NCI-H2029 treated with DMSO at 0.1 percent for 48 hours (cell line): Measurements from ENCODE around the gene ZNF770.

Source experiments
- DNase-seq: peaks from one replicate; lab custom pipeline; 2025; lab: John Stamatoyannopoulos, UW

The ZNF770 gene, protein sequence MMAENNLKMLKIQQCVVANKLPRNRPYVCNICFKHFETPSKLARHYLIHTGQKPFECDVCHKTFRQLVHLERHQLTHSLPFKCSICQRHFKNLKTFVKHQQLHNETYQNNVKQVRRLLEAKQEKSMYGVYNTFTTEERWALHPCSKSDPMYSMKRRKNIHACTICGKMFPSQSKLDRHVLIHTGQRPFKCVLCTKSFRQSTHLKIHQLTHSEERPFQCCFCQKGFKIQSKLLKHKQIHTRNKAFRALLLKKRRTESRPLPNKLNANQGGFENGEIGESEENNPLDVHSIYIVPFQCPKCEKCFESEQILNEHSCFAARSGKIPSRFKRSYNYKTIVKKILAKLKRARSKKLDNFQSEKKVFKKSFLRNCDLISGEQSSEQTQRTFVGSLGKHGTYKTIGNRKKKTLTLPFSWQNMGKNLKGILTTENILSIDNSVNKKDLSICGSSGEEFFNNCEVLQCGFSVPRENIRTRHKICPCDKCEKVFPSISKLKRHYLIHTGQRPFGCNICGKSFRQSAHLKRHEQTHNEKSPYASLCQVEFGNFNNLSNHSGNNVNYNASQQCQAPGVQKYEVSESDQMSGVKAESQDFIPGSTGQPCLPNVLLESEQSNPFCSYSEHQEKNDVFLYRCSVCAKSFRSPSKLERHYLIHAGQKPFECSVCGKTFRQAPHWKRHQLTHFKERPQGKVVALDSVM

DNA sequence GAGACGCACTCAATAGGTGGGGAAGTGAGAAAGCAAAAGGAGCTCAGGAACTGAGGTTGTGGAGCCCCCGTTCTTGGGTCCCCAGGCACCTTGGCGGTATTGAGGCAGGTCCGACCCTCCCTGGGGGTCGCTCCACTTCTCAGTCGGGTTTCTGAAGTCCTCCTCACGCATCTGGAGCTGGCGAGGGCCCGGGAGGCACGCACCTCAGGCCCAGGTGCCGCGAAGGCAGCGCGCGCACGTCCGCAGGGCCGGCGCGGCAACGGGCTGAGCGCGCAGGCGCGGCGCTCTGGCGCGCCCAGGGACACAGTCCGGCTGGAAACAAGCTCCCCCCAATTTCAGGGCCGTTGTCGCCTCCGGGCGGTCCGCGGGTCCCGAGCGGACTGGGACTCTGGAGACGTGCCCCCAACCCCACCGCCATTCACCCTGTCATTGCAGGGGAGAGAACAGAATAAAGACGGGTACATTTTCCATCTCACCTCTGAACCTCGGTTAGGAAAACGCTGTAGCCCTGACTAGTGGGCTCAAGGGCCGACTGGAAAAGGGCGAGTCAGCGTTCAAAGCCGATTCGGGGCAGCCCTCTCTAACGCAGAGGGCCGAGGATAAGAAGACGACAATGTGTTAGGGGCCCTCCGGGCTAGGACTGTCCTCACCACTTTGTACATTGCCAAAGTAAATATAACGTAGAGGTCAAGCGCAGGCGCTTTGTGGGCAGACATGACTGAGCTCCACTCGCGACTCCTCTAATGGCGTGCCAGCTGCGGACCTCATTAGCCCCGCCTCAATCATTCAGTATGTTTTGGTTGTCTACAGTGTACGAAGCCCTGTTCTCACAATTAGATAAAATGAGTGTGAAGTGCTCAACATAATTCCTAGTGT is at the start of gene ZNF770:
TSS of gene ZNF770 (minus strand) at position 261 of the 876 bp plus-strand sequence. CDS start 4,853 bp downstream, outside the sequence.
- DNase-seq: peak; percentile 10

- DNase-seq: no peak
These were observed 40.3 kb upstream of the ZNF770 start for GRCh38 chr15:35028235-35028984.

GRCh38 chr15:35023804-35024203 is 35.7 kb upstream of the ZNF770 start:
- DNase-seq: no peak

DNA sequence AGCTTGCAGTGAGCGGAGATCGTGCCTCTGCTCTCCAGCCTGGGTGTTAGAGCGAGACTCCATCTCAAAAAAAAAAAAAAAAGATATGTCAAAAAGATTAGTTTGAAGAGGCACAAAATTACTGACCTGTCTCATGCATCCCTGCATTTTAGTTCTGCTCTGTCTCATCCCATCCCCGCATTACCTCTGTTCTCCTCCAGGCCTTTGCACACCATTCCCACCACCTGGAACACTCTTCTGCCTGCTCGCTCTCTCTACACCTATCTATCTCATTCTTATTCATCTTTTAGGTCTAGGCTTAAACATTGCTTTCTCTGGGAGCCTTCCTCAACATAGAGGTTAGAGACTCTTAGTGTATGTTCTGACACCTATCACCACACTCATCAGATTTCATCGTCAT is 32.9 kb upstream of the ZNF770 start:
- DNase-seq: no peak

GRCh38 chr15:35019404-35020327 is 31.6 kb upstream of the ZNF770 start:
- no peak for DNase-seq

DNA sequence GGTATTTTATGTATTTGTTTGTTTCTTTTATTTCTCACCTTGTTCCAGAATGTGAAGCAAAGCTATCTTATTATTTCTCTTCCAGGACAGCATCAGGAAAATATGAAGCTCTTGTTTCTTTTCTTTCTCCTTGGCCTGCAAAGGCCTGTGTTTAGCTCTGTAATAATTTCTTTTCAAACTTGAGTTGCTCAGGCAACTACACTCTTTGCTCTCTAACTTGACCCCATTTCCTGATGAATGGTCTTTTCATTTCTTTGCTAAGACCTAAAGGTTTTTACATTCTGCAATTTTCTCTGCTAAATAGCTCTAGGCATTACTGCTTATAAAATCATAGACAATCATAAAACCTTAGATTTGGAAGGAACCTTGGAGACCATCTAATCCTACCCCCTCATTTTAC is 26.2 kb upstream of the ZNF770 start:
- no peak for DNase-seq

DNA sequence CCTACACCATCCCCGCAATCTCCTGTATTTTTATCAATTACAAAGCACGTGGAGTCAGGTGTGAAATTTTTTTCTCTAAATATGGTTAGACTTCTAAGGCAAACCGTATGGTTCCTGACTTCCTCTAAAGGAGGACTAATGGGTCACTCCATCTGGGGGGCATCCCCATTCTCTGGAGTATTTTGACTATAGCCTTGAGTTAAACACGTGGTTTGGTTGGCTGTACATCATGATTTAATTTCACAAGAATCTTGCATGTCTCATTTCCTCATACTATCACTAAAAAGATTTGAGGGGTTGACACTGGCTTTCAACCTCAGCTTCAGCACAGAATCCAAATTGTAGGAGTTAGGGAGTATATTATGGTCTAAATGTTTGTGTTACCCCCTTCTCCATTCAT is 25.3 kb upstream of the ZNF770 start:
- DNase-seq: no peak

GRCh38 chr15:35007397-35007796 is 19.3 kb upstream of the ZNF770 start:
- no peak for DNase-seq

DNA sequence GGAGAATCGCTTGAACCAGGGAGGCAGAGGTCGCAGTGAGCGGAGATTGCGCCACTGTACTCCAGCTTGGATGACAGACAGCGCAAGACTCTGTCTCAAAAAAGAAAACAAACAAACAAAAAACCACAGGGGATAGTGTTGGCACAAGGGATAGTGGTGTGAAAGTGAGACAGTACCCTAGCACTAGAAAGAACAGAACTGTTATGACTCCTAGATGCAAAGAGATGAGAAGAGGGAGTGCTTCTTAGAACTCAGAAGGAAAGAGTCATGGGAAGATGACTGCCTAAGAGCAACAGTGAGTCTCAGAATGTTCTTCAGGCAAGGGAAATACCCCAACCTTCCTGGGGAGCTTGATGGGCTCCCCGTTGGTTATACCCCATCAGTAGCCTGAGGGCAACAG is 17.8 kb upstream of the ZNF770 start:
- DNase-seq: no peak

DNA sequence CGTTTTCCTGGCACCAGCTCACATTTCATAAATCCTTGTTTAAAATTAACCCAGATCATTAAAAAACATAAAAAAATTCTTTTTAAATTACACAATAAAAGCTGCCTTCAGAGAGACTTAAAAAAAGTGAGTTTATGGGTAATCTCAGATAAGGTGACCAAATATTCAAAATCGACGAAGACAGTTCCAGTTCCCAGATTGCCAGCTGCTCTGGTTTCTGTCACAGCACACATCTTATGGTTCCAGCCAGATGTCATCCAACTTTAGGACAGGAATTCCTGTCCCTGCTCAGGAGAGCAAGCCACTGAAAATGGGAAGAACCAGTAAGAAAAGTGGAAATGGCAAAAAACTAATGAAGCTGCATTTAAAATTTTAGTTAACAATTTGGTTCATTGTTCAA is 15.8 kb upstream of the ZNF770 start:
- no peak for DNase-seq

GRCh38 chr15:35000511-35000910 is 12.4 kb upstream of the ZNF770 start:
- no peak for DNase-seq

DNA sequence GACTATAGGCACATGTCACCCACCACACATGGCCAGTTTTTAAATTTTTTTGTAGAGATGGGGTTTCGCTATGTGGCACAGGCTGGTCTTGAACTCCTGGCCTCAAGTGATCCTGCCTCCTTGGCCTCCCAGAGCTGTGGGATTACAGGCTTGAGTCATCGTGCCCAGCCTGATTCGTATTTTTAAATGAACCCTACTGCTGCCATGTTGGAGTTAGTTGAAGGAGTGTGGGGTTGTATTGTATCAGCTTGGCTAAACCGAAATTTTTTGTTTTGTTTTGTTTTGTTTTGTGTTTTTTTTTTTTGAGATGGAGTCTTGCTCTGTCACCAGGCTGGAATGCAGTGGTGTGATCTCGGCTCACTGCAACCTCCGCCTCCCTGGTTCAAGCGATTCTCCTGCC is 11.8 kb upstream of the ZNF770 start:
- no peak for DNase-seq

GRCh38 chr15:34994925-34995324 is 6.8 kb upstream of the ZNF770 start:
- DNase-seq: no peak

- no peak for DNase-seq
These were observed 5.8 kb upstream of the ZNF770 start for GRCh38 chr15:34993877-34994276.

DNA sequence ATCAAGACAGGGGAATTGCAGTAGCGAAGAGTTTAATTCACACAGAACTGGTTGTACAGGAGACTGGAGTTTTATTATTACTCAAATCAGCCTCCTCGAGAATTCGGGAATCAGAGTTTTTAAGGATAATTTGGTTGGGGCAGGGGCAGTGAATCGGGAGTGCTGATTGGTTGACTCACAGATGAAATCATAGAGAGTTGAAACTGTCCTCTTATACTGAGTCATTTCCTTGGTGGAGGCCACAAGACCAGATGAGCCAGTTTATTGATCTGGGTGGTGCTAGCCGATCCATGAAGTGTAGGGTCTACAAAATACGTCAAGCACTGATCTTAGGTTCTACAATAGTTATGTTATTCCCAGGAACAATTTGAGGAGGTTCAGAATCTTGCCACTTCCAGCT is 5.3 kb upstream of the ZNF770 start:
- DNase-seq: no peak

GRCh38 chr15:34987609-34988026 is 469 bp downstream of the ZNF770 start:
- no peak for DNase-seq

- no peak for DNase-seq
These were observed 1.2 kb downstream of the ZNF770 start for GRCh38 chr15:34986771-34987480.

GRCh38 chr15:34986326-34986725 is 1.8 kb downstream of the ZNF770 start:
- no peak for DNase-seq

- DNase-seq: no peak
These were observed 3.0 kb downstream of the ZNF770 start for GRCh38 chr15:34984889-34985630.
